Superior temporal gyrus (tissue), 1 donor: ENCODE measurements around the gene CENPP.

ENCODE experiments used
- DNase-seq: peaks from one replicate; pipeline ENCODE4 v3.0.0-alpha.2; 2016; ENCODE audit errors: extremely low spot score

Gene CENPP

GRCh38 chr9:92508018-92508820 is 182.5 kb downstream of the CENPP start:
- no peak for DNase-seq

- no peak for DNase-seq
These were observed 183.3 kb downstream of the CENPP start for GRCh38 chr9:92509050-92509449.

- DNase-seq: no peak
These were observed 185.0 kb downstream of the CENPP start for GRCh38 chr9:92510747-92511146.

GRCh38 chr9:92512622-92513021 is 186.9 kb downstream of the CENPP start:
- DNase-seq: no peak

GRCh38 chr9:92513349-92513748 is 187.6 kb downstream of the CENPP start:
- no peak for DNase-seq

GRCh38 chr9:92514635-92515034 is 188.9 kb downstream of the CENPP start:
- no peak for DNase-seq

GRCh38 chr9:92516521-92516920 is 190.8 kb downstream of the CENPP start:
- no peak for DNase-seq

- no peak for DNase-seq
These were observed 191.3 kb downstream of the CENPP start for GRCh38 chr9:92517046-92517445.

- DNase-seq: no peak
These were observed 192.4 kb downstream of the CENPP start for GRCh38 chr9:92518199-92518598.

GRCh38 chr9:92520837-92521236 is 195.1 kb downstream of the CENPP start:
- no peak for DNase-seq

GRCh38 chr9:92522983-92523970 is 197.5 kb downstream of the CENPP start:
- DNase-seq: no peak

GRCh38 chr9:92524881-92525280 is 199.1 kb downstream of the CENPP start:
- DNase-seq: no peak

- DNase-seq: no peak
These were observed 199.6 kb downstream of the CENPP start for GRCh38 chr9:92525306-92525705.

GRCh38 chr9:92527291-92527828 is 201.6 kb downstream of the CENPP start:
- no peak for DNase-seq

GRCh38 chr9:92527832-92528521 is 202.2 kb downstream of the CENPP start:
- DNase-seq: no peak

GRCh38 chr9:92528522-92528849 is 202.7 kb downstream of the CENPP start:
- DNase-seq: no peak

GRCh38 chr9:92529124-92529523 is 203.4 kb downstream of the CENPP start:
- DNase-seq: no peak

GRCh38 chr9:92530893-92531292 is 205.1 kb downstream of the CENPP start:
- DNase-seq: no peak

- DNase-seq: no peak
These were observed 208.5 kb downstream of the CENPP start for GRCh38 chr9:92534204-92534603.

- no peak for DNase-seq
These were observed 208.9 kb downstream of the CENPP start for GRCh38 chr9:92534674-92535073.

- no peak for DNase-seq
These were observed 210.4 kb downstream of the CENPP start, which contains the start of gene ECM2 for GRCh38 chr9:92535940-92536850. ECM2 (minus strand) TSS chr9:92535990; CDS start chr9:92522866, 13,124 bp downstream.
